ENCODE results near the gene CCDC148.

CCDC148 gene

DNA sequence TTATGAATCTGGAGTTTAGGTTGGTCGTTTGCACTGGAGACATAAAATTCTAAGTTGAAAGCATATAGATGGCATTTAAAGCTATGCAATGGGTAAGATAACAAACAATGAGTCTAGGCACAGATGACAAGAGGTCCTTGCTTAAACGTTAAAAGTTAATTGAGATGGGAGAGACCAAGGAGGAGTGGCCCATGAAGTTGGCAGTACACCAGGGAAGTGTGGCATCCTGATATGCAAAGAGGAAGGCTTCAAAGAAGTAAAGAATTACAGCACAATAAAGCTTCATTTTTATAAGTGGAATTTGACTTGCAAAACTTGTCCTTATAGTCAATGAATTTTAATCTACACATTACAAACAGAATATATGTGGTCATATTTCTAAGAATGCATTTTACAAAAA, 331.7 kb downstream of the CCDC148 start:
- no peak for DNase-seq (ENCODE audit: low read depth)
- TF ChIP-seq, protein P1, sequence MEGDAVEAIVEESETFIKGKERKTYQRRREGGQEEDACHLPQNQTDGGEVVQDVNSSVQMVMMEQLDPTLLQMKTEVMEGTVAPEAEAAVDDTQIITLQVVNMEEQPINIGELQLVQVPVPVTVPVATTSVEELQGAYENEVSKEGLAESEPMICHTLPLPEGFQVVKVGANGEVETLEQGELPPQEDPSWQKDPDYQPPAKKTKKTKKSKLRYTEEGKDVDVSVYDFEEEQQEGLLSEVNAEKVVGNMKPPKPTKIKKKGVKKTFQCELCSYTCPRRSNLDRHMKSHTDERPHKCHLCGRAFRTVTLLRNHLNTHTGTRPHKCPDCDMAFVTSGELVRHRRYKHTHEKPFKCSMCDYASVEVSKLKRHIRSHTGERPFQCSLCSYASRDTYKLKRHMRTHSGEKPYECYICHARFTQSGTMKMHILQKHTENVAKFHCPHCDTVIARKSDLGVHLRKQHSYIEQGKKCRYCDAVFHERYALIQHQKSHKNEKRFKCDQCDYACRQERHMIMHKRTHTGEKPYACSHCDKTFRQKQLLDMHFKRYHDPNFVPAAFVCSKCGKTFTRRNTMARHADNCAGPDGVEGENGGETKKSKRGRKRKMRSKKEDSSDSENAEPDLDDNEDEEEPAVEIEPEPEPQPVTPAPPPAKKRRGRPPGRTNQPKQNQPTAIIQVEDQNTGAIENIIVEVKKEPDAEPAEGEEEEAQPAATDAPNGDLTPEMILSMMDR (conservative IDR thresholded peaks at IDR 0.05; ENCODE audit: low read depth, low read length) = no peak
- no peak overlapping the region for H3K4me3 ChIP-seq (ENCODE audit: low read depth, low read length)

All from choroid plexus epithelial cell (primary cell).